ENCODE data around the gene TMEM238. TPM values are rescaled to one million over a fixed set of nuclear protein-coding genes. Genes with fewer than 3 reads are reported as not detected.

The TMEM238 gene
- total RNA-seq, 2 experiments from 2014 or later: 10.1 to 10.8 TPM

DNA sequence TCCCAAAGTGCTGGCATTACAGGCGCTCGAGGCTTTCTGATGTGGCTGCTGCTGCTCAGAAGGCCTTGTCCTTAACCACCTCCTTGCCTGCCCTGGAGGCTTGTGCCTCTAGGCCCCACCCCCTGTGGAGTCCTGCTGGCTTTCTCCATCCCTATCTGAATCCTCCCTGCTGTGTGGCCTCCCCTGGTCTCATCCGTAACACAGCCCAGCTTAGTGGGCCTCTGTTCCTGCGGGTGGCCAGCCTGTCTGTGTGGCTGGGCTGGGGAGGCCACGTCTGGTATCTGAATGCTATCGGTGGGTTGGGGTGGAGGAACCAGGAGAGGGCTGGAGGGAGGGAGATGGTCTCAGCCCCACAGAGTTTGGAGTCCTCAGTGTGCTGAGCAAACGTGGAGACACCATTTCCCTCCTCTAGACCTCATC is 6.4 kb upstream of the TMEM238 start:
- peak overlapping the region; percentile 47 for H3K27ac Mint-ChIP-seq

DNA sequence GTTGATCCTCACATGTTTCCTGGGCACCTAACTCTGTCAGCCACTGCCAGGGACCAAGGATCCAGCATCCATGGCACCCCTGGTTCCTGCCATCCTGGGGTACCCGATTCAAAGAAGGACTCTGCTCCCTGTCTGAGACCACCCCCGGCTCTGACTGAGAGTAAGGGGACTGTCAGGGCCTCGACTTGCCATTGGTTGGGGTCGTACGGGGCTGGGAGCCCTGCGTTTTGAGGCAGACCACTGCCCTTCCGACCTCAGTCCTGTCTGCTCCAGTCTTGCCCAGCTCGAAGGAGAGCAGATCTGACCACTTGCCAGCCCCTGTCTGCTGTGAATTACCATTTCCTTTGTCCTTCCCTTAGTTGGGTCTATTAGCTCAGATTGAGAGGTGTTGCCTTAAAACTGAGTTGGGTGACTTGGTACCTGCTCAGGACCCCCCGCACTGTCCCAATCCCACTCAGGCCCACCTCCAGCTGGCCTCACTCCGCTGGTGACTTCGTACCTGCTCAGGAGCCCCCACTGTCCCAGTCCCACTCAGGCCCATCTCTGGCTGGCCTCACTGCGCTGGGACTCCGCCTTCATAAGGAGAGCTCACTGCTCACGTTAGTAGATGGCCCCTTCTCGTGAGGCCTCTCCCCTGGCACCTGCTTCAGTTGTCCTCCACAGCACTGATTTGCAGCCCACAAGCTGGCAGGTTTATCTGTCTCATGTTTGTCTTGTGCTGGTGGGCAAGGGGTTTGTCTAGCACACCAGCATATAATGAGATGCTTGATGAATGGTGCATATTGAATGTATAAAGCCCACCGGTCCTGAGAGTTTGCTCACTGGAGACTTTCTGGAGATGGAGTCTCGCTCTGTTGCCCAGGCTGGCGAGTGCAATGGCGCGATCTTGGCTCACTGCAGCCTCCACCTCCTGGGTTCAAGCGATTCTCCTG is 5.6 kb upstream of the TMEM238 start:
- Mint-ChIP-seq H3K27me3 (peaks cover 7% of the 10 kb centered on the region), H3K4me1 (peaks cover 38% of the 10 kb centered on the region), H3K36me3 (peaks cover 49% of the 10 kb centered on the region), H3K4me3 (peak overlapping the region; percentile 50), H3K27ac (peak overlapping the region; percentile 44), H3K9me3 (no peaks in the 10 kb centered on the region)
- DNase-seq: no peak

More for the DNA sequence above, 6.4 kb upstream of the TMEM238 start:
- DNase-seq: no peak
- H3K9me3 Mint-ChIP-seq: no peaks in the 10 kb centered on the region
- H3K36me3 Mint-ChIP-seq: peaks cover 49% of the 10 kb centered on the region
- H3K4me1 Mint-ChIP-seq: peaks cover 33% of the 10 kb centered on the region
- no peak overlapping the region for H3K4me3 Mint-ChIP-seq
- peaks cover 7% of the 10 kb centered on the region for H3K27me3 Mint-ChIP-seq

DNA sequence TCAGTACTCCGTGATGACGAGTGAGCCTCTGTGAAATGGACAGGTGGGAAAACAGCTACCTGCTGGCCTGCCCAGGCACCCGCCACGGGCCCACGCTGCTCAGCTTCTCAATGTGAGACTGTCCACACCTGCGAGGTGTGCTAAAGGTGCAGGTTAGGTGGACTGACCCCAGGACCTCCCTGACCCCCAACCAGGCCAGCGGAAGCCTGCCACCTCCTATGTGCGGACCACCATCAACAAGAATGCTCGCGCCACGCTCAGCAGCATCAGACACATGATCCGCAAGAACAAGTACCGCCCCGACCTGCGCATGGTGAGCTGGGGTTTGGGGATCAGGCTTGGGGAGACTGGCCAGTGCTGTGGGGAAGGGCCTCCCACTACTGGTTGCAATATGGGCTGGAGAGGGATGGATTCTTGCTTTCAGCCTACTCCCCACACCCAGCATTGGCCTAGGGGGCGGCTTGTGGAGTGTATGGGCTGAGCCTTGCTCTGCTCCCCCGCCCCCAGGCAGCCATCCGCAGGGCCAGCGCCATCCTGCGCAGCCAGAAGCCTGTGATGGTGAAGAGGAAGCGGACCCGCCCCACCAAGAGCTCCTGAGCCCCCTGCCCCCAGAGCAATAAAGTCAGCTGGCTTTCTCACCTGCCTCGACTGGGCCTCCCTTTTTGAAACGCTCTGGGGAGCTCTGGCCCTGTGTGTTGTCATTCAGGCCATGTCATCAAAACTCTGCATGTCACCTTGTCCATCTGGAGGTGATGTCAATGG is 3.8 kb upstream of the TMEM238 start:
- no peaks in the 10 kb centered on the region for H3K9me3 Mint-ChIP-seq
- H3K4me1 Mint-ChIP-seq: peaks cover 43% of the 10 kb centered on the region
- H3K27ac Mint-ChIP-seq: peak overlapping the region; percentile 100
- H3K27me3 Mint-ChIP-seq: peaks cover 7% of the 10 kb centered on the region
- H3K4me3 Mint-ChIP-seq: peak overlapping the region; percentile 100
- peaks cover 51% of the 10 kb centered on the region for H3K36me3 Mint-ChIP-seq
- DNase-seq: no peak

DNA sequence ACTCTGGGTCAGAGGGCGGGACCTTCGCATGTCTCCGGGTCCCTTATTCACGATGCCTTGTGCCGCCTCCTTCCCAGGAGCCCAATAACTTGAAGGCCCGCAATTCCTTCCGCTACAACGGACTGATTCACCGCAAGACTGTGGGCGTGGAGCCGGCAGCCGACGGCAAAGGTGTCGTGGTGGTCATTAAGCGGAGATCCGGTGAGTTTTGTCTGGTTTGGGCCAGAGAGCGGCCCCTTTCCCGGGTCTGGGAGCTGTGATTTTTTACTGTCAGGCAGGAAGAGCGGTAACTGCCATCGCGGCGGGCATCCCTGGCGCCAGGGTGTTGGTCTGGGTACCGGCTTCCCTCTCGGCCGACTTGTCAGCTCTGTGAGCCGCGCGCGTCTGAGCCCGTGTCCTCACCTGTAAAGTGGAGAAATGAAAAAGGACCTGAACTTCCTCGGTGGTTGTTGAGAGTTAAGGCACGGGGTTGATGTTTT is 2.4 kb upstream of the TMEM238 start:
- peaks cover 64% of the 10 kb centered on the region for H3K36me3 Mint-ChIP-seq

DNA sequence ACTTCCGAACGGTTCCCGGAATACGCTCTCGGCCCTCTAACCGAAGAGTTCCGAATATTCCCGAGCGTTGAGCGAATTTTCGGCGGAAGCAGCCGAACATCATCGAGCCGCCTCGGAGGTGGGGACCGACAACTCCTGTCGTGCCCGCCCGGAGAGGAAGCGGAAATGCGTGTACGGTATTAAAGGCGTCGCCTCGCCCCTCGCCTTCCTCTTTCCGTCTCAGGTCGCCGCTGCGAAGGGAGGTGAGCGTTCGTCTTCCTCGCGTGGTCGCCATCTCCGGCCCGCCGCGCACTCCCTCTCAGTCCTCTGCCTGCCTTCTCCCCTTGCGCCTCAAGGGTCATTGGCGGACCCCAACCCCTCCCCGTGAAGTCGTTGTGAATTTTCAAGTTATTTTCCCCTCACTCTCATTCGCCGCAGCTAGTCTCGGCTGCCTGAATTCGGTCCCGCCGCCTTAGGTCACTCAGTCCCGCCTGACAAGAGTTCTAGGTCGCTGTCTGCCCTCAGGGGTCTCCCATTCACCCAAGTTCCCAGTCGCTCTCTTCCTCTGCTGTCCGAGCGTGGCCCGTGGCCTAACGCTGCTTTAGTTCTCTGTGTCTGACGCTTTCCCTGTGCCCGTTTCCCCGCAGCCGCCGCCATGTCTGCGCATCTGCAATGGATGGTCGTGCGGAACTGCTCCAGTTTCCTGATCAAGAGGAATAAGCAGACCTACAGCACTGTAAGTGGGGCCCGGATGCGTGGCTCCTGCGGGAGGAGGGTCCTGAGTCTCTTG is 1.8 kb upstream of the TMEM238 start, which contains the start of gene RPL28:
Gene RPL28, plus strand, starts transcription at position 209 of the 769 bp plus-strand sequence. Its CDS starts 426 bp downstream, at position 635.
- Mint-ChIP-seq H3K4me1 (peaks cover 49% of the 10 kb centered on the region), H3K27ac (peak within 1 kb of the TSS; percentile 100), H3K27me3 (peaks cover 7% of the 10 kb centered on the region), H3K4me3 (peak within 1 kb of the TSS; percentile 100), H3K9me3 (peaks cover 2% of the 10 kb centered on the region), H3K36me3 (peaks cover 66% of the 10 kb centered on the region)
- DNase-seq: peak; percentile 97

More for the DNA sequence above, 2.4 kb upstream of the TMEM238 start:
- H3K4me3 Mint-ChIP-seq: peak overlapping the region; percentile 100
- peaks cover 2% of the 10 kb centered on the region for H3K9me3 Mint-ChIP-seq
- peak overlapping the region; percentile 100 for H3K27ac Mint-ChIP-seq
- peaks cover 49% of the 10 kb centered on the region for H3K4me1 Mint-ChIP-seq
- peaks cover 7% of the 10 kb centered on the region for H3K27me3 Mint-ChIP-seq
- DNase-seq: no peak

DNA sequence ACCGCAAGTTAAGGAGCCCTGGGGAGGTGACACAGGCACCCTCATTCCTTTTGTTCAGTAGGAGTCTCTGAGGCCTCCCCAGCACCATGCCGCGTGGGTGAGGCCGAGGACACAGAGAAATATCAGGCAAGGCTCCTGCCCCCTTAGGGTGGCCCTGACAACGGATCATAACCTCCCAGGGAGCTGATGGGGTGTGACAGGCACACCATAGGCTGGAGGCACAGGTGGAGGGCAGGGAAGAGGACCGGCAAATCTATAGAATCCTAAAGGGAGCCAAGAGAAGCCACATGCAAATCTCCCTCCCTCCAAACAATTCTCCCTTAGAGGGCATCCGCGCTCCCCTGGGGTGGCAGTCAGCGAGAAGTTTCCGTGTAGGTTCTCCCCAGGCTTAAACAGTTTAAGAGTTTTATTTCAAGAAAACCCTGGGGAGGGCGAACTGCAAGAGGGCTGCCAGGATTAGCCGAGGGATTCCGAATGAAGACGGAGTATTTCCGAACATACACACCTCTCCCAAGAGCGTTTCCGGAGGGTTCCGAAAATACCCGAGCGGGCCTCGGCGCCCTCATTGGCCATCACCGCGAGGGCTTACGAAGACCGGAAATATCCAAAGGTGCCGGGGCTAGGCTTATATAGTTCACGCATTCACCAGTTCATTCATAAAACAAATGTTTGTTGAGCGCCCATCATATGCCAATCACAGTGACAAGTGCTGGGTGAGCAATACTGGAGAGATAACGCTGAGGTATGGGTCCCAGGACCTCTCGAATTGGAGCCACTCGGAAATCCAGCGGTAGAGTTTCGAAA is 1.0 kb upstream of the TMEM238 start:
- Mint-ChIP-seq H3K36me3 (peaks cover 60% of the 10 kb centered on the region), H3K9me3 (peaks cover 2% of the 10 kb centered on the region), H3K4me3 (peak overlapping the region; percentile 100), H3K27ac (peak overlapping the region; percentile 100), H3K4me1 (peaks cover 44% of the 10 kb centered on the region), H3K27me3 (peaks cover 7% of the 10 kb centered on the region)
- DNase-seq: peak; percentile 96

DNA sequence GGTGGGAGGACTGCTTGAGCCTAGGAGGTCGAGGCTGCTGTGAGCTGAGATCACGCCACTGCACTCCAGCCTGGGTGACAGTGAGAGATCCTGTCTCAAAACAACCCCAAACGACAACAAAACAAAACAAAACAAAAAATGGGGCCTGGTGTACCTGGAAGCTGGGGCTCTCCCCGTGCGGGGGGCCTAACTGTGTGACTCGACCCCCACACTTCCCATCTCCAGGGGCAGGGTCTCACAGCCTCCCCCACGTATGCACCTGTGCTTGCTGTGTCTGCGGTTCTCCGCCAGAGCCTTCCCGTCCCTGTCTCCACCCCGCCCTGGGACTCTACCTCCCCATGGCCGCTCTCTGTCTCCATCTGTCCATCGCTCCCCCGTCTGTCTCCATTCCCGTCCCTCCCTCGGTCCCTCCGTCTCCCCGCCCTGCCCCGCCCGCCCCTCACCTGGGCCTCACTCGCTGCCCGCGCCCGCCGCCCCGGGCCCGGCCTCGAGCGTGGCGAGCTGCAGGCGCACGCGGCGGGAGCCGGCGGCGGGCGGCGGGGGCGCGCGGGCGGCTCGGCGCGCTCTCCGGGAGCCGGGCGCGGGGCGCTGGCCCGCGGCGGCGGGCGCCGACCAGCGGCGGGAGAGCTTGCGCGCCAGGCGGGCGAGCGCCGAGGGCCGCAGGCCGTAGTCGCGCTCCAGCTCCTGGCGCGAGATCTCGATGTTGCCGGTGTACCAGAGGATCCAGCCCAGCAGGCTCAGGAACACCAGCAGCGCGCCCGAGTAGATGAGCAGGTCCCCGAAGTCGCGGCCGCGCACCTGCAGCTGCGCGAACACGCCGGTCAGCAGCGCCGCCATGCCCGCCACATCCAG is 587 bp downstream of the TMEM238 start:
- Mint-ChIP-seq H3K27ac (peak overlapping the region; percentile 95), H3K27me3 (peaks cover 7% of the 10 kb centered on the region), H3K4me1 (peaks cover 34% of the 10 kb centered on the region), H3K9me3 (peaks cover 2% of the 10 kb centered on the region), H3K36me3 (peaks cover 48% of the 10 kb centered on the region), H3K4me3 (peak overlapping the region; percentile 94)
- peak; percentile 73 for DNase-seq

DNA sequence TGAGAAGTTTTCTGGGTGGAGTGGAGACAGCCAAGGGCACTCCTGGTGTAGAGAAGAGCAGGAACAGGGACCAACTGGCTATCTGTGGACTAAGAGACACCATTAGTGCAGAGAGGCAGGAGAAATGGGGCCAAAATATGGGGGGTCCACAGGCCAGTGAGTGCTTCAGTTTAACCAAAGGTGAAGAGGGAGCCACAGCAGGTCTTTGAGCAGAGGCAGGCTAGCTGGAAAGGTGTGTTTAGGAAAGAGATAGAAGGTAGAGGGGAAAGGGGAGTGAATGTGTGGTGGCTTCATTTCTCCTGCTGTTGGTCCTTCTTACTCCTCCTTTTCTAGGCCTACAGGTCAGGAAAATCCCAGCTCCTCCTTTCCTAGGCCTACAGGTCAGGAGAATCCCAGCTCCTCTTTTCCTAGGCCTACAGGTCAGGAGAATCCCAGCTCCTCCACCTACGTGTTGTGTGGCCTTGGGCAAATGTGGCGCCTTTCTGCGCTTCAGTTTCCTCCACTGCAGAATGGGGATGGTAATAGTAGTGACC is 1.5 kb downstream of the TMEM238 start:
- peaks cover 2% of the 10 kb centered on the region for H3K9me3 Mint-ChIP-seq
- H3K27ac Mint-ChIP-seq: peak overlapping the region; percentile 95
- H3K4me3 Mint-ChIP-seq: peak overlapping the region; percentile 94
- peaks cover 7% of the 10 kb centered on the region for H3K27me3 Mint-ChIP-seq
- H3K4me1 Mint-ChIP-seq: peaks cover 26% of the 10 kb centered on the region
- DNase-seq: no peak
- peaks cover 39% of the 10 kb centered on the region for H3K36me3 Mint-ChIP-seq

DNA sequence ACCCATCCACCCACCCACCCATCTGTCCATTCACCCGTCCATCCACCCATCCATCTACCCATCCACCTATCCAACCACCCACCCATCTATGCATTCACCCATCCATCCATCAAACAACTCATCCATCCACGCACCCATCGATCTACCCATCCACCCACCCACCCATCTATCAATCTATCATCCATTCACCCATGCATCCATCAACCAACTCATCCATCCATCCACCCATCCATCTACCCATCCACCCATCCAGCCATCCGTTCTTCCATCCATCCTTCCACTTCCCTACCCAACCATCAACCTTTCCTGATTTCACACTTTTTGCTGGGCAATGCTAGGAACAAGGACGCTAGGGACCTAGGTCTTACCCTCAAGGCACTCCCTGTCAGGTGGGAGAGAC is 2.1 kb downstream of the TMEM238 start:
- Mint-ChIP-seq H3K4me3 (peak overlapping the region; percentile 94), H3K4me1 (peaks cover 26% of the 10 kb centered on the region), H3K9me3 (peaks cover 2% of the 10 kb centered on the region), H3K27ac (peak overlapping the region; percentile 20), H3K27me3 (peaks cover 7% of the 10 kb centered on the region), H3K36me3 (peaks cover 33% of the 10 kb centered on the region)
- no peak for DNase-seq

DNA sequence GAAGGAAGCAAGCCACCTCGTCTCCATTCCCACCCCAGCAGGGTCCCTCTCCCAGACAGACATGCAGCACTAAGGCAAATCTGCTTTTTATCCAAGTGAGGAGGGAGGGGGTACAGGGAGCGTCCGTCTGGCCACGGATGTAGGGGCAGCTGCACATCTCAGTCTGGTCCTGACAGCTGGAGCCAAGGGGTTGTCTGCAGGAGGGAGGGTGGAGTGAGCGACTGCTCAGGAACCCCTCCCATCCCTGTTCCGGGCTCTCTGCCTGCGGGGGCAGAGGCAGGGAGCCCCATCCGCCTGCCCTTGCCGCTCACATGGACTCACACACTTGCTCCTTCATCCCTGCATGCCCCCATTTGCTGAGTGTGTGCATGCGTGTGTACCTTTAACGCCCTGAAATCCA is 4.9 kb downstream of the TMEM238 start:
- Mint-ChIP-seq H3K9me3 (peaks cover 2% of the 10 kb centered on the region), H3K27ac (no peak overlapping the region), H3K4me3 (no peak overlapping the region), H3K4me1 (peaks cover 14% of the 10 kb centered on the region), H3K36me3 (peaks cover 19% of the 10 kb centered on the region), H3K27me3 (peaks cover 20% of the 10 kb centered on the region)
- no peak for DNase-seq

DNA sequence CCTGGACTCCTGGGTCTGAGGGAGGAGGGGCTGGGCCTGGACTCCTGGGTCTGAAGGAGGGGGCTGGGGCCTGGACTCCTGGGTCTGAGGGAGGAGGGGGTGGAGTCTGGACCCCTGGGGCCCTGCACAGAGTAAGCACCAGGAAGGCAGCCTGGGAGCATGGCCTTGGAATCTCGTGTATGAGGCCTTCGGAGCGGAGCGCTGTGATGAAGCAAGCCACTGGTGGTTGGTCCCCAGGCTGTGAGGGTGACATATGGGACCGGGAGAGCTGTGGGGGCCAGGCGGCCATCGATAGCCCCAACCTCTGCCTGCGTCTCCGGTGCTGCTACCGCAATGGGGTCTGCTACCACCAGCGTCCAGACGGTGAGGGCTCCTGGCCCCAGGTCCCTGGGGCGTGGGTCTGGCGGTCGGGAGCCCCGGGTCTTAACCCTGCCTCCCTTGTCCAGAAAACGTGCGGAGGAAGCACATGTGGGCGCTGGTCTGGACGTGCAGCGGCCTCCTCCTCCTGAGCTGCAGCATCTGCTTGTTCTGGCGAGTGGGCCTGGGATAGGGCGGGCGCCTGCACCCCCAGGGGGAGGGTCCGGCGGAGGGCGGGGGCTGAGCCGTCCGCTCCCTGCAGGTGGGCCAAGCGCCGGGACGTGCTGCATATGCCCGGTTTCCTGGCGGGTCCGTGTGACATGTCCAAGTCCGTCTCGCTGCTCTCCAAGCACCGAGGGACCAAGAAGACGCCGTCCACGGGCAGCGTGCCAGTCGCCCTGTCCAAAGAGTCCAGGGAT is 6.5 kb downstream of the TMEM238 start:
- Mint-ChIP-seq H3K27me3 (peaks cover 32% of the 10 kb centered on the region), H3K9me3 (peaks cover 2% of the 10 kb centered on the region), H3K4me3 (no peak overlapping the region), H3K4me1 (peaks cover 11% of the 10 kb centered on the region), H3K27ac (no peak overlapping the region), H3K36me3 (peaks cover 14% of the 10 kb centered on the region)
- DNase-seq: no peak

DNA sequence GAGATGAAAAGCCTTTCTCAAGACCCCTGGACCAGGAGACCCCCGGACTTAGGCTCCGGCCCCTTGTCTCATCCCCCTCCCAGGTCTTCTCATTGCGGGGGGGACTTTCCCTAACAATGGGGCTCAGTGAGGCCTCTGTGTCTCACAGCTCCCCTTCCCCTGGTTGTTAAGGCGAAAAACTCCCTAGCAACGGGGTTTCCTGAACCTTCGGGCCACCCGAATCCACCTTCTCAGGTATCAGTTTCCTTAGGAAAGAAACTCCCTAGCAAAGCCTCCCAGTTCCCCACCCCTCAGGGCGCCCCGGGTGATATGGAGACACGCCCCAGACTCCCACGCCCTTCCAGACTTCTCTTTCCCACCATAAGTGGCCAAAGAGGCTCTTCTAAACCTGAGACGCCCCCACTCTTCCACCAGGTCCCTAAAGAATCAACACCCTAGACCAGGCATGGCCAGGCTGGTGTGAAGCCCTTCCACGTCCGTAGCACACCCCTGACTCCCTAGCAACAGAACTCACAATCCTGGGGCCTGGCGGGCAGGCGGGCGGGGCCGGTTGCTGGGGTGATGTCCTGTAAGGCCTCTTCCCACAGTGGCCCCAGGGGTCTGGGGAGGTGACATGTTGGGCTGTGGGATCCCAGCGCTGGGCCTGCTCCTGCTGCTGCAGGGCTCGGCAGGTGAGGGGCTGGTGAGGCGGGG is 7.7 kb downstream of the TMEM238 start, which contains the start of gene TMEM190:
Gene TMEM190, plus strand, starts transcription at position 586 of the 693 bp plus-strand sequence. Its CDS starts 28 bp downstream, at position 614.
- Mint-ChIP-seq H3K9me3 (no peaks in the 10 kb centered on the region), H3K27me3 (peaks cover 44% of the 10 kb centered on the region), H3K4me3 (no peak within 1 kb of the TSS), H3K36me3 (peaks cover 2% of the 10 kb centered on the region), H3K27ac (no peak within 1 kb of the TSS), H3K4me1 (peaks cover 10% of the 10 kb centered on the region)
- no peak for DNase-seq

Measured in activated naive CD8-positive, alpha-beta T cell treated with anti-CD3 and anti-CD28 coated beads for 36 hours (primary cell).